ENCODE measurements around the gene NFATC2.

NFATC2 gene

GRCh38 chr20:51542571-51543421, at the start of gene NFATC2:
NFATC2 (minus strand) TSS chr20:51542719; CDS start chr20:51542499, 220 bp downstream.
- DNase-seq (ENCODE audit: low read depth): no peak

- DNase-seq (ENCODE audit: low read depth): no peak
These were observed 49.4 kb upstream of the NFATC2 start for GRCh38 chr20:51591871-51592270.

- no peak for DNase-seq (ENCODE audit: low read depth)
These were observed 46.2 kb upstream of the NFATC2 start for GRCh38 chr20:51588762-51589161.

- DNase-seq (ENCODE audit: low read depth): no peak
These were observed 44.6 kb upstream of the NFATC2 start for GRCh38 chr20:51587145-51587544.

GRCh38 chr20:51586005-51586440, 43.5 kb upstream of the NFATC2 start:
- peak; percentile 96 for DNase-seq (ENCODE audit: low read depth)

- DNase-seq (ENCODE audit: low read depth): no peak
These were observed 42.6 kb upstream of the NFATC2 start for GRCh38 chr20:51585148-51585547.

GRCh38 chr20:51584737-51585136, 42.2 kb upstream of the NFATC2 start:
- DNase-seq (ENCODE audit: low read depth): no peak

GRCh38 chr20:51584116-51584515, 41.6 kb upstream of the NFATC2 start:
- no peak for DNase-seq (ENCODE audit: low read depth)

- DNase-seq (ENCODE audit: low read depth): no peak
These were observed 41.0 kb upstream of the NFATC2 start for GRCh38 chr20:51583499-51583898.

- no peak for DNase-seq (ENCODE audit: low read depth)
These were observed 40.6 kb upstream of the NFATC2 start for GRCh38 chr20:51583073-51583472.

GRCh38 chr20:51581571-51581970, 39.1 kb upstream of the NFATC2 start:
- DNase-seq (ENCODE audit: low read depth): no peak

- no peak for DNase-seq (ENCODE audit: low read depth)
These were observed 36.6 kb upstream of the NFATC2 start for GRCh38 chr20:51579137-51579536.

GRCh38 chr20:51578145-51578459, 35.6 kb upstream of the NFATC2 start:
- DNase-seq (ENCODE audit: low read depth): no peak

GRCh38 chr20:51577432-51578144, 35.1 kb upstream of the NFATC2 start:
- DNase-seq (ENCODE audit: low read depth): no peak

GRCh38 chr20:51575486-51575885, 33.0 kb upstream of the NFATC2 start:
- DNase-seq (ENCODE audit: low read depth): no peak

GRCh38 chr20:51574248-51575033, 31.9 kb upstream of the NFATC2 start:
- DNase-seq (ENCODE audit: low read depth): no peak

GRCh38 chr20:51573576-51574243, 31.2 kb upstream of the NFATC2 start:
- DNase-seq (ENCODE audit: low read depth): no peak

GRCh38 chr20:51571460-51571794, 28.9 kb upstream of the NFATC2 start:
- no peak for DNase-seq (ENCODE audit: low read depth)

GRCh38 chr20:51570739-51571459, 28.4 kb upstream of the NFATC2 start:
- no peak for DNase-seq (ENCODE audit: low read depth)

- no peak for DNase-seq (ENCODE audit: low read depth)
These were observed 27.6 kb upstream of the NFATC2 start for GRCh38 chr20:51569815-51570738.
